IPS-15b (cell line): Measurements from ENCODE around the gene THSD4.
"Not testable (repeated sequence)": the region's sequence is repeated elsewhere in the genome, so short reads cannot be mapped to it uniquely, and the experiment has no call there.

Experiments
- H3K27me3 ChIP-seq: one replicate; pipeline ENCODE4 v1.6.1; 2013; ENCODE audit warnings: low read length; ENCODE audit not compliant: control insufficient read depth, insufficient read depth
- H3K36me3 ChIP-seq: one replicate; pipeline ENCODE4 v1.6.1; 2013; ENCODE audit warnings: low read length; ENCODE audit not compliant: control insufficient read depth, insufficient read depth
- H3K4me1 ChIP-seq: one replicate; pipeline ENCODE4 v1.6.1; 2013; ENCODE audit warnings: mild to moderate bottlenecking, low read length; ENCODE audit not compliant: control insufficient read depth, insufficient read depth
- H3K4me3 ChIP-seq: one replicate; pipeline ENCODE4 v1.5.1; 2013; ENCODE audit warnings: low read depth, low read length
- H3K9ac ChIP-seq: one replicate; pipeline ENCODE4 v1.6.1; 2013; ENCODE audit warnings: low read depth, mild to moderate bottlenecking, low read length
- H3K9me3 ChIP-seq: one replicate; pipeline ENCODE4 v1.6.1; 2013; ENCODE audit warnings: mild to moderate bottlenecking, low read length; ENCODE audit not compliant: control insufficient read depth, insufficient read depth

Gene THSD4

DNA sequence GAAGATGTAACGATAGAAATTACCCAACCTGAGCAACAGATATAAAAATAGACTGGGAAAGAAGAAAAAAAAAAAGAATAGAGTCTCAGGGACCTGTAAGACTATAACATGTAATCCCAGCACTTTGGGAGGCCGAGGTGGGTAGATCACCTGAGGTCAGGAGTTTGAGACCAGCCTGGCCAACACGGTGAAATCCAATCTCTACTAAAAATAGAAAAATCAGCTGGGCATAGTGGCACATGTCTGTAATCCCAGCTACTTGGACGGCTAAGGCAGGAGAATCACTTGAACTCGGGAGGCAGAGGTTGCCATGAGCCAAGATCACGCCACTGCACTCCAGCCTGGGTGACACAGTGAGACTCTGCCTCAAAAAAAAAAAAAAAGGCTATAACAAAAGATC is 12.9 kb downstream of the THSD4 start:
- H3K4me3 ChIP-seq, H3K9me3 ChIP-seq, H3K27me3 ChIP-seq, H3K4me1 ChIP-seq, H3K9ac ChIP-seq, H3K36me3 ChIP-seq: not testable (repeated sequence)

DNA sequence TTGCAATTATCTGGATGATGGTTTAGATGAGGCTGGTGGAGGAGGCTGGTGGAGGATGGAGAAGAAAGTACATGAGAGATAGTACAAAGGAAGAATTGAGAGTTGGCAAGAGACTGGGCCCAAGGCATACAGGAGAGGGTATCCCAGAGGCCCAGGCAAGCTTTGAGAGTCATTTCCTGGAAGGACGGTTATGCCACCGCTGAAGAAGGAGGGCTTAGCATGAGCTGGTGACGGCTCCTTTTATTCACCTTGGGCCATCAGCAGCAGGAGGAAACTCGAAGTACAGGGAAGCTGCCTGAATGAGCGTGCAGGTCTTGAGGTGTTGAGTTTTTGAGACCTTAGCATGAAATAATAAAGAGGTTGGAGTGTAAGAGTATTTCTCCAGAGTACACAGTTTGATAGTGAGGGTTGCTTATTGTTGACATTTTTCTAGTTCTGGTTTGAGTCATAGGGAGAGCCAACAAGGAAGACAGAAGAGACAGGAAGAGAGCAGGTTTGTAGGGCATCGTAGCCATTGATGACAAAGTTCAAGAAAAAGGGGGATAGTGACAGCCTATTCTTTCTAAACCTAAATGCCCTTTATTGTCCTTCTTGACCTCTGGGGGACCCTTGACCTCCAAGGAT is 13.8 kb downstream of the THSD4 start:
- no peaks in the 10 kb centered on the region for H3K4me1 ChIP-seq
- H3K36me3 ChIP-seq = no peaks in the 10 kb centered on the region
- H3K9ac ChIP-seq = no peak overlapping the region
- H3K9me3 ChIP-seq = no peaks in the 10 kb centered on the region
- H3K27me3 ChIP-seq = no peaks in the 10 kb centered on the region
- H3K4me3 ChIP-seq = no peak overlapping the region

DNA sequence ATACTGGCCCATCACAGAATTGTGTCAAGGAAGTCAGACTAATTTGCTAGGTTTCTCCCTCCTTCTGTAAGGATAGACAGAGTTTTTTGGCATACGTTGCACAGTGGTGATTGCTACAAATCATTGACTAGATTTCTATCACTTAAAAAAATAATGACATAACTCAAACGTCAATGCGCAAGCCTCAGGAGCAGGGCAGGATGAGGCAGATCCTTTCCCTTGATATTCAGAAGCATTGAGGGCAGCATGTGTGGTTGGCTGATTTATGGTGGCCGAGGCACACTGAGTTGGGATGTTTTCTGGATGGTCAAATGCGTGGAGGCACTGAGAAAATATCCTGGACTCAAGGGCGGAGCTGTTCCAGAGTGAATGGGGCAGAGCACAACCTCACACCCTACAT is 14.4 kb downstream of the THSD4 start:
- H3K4me1 ChIP-seq = no peaks in the 10 kb centered on the region
- H3K9me3 ChIP-seq = no peaks in the 10 kb centered on the region
- H3K4me3 ChIP-seq = no peak overlapping the region
- no peaks in the 10 kb centered on the region for H3K36me3 ChIP-seq
- H3K27me3 ChIP-seq = no peaks in the 10 kb centered on the region
- no peak overlapping the region for H3K9ac ChIP-seq

- Histone ChIP-seq H3K9me3 (no peaks in the 10 kb centered on the region), H3K4me3 (no peak overlapping the region), H3K9ac (no peak overlapping the region), H3K27me3 (no peaks in the 10 kb centered on the region), H3K36me3 (no peaks in the 10 kb centered on the region), H3K4me1 (no peaks in the 10 kb centered on the region)
These were observed 16.5 kb downstream of the THSD4 start for GRCh38 chr15:71131601-71132362.

DNA sequence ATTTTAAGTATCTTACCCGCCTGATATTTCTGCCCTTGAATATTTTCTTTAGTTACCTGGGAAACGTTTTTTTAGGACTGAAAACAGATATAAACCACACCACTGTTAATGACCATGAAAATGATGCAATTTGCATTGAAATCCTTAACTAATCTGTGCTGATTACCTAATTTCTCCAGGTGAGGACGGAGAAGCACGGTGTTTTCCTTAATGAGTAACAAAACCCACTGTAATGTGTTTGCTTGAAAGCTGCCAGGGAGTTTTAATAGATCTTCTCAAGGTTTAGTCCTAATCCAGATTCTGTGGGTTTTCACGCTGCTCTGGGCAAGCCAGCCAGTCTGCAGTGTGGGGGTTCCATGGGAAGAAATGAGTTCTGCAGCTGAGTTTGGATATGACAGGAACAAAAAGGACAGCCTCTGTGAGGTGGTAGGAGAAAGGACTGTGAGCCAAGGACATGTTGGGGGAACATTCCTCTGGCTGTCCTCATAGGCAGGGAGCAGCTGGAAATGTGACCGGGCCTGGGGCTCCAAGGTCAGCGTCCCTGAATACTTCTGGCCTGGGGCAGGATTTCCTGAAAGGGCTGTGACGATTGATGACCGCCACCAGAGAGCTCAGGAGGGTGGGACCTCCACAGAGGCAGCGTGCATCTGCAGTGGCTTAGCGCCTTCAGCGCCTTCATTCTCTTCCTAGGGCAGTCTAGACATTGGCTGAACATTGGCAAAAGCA is 18.6 kb downstream of the THSD4 start:
- H3K9ac ChIP-seq = no peak overlapping the region
- H3K36me3 ChIP-seq = no peaks in the 10 kb centered on the region
- no peaks in the 10 kb centered on the region for H3K9me3 ChIP-seq
- H3K4me1 ChIP-seq = no peaks in the 10 kb centered on the region
- no peak overlapping the region for H3K4me3 ChIP-seq
- H3K27me3 ChIP-seq = no peaks in the 10 kb centered on the region

DNA sequence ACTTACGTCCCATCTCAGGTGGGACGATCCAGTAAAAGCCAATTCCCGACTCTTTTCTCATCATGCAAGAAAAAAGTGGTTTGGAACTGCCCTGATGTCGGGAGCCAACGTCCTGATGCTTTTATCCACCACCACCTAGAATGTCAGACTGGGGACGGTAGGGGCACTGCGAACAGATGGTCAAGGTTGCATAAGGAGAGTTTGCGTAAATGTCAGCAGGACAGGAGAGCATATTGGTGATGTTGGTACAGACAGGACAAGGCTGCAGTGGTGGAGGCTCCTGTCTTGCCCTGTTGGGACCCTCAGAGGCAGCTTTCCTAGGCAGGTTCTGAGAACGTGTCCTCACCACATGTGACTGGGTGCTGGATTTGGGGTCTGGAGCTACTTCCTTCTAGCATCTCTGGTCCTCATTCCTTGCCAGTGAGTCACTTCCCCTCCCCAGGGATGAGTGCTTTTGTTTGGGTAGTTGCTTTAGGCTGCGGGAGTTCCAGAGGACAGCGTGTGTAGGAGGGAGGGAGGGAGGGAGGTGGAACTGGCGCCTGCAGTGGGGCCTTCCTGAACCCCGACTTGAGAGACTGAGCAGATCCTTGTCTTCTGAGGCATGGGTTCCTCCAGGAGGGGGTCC is 21.0 kb downstream of the THSD4 start:
- Histone ChIP-seq H3K27me3 (no peaks in the 10 kb centered on the region), H3K9me3 (no peaks in the 10 kb centered on the region), H3K9ac (no peak overlapping the region), H3K4me3 (no peak overlapping the region), H3K36me3 (no peaks in the 10 kb centered on the region), H3K4me1 (no peaks in the 10 kb centered on the region)

- no peaks in the 10 kb centered on the region for H3K27me3 ChIP-seq
- H3K36me3 ChIP-seq = no peaks in the 10 kb centered on the region
- H3K9me3 ChIP-seq = no peaks in the 10 kb centered on the region
- H3K4me1 ChIP-seq = no peaks in the 10 kb centered on the region
- H3K4me3 ChIP-seq = no peak overlapping the region
- no peak overlapping the region for H3K9ac ChIP-seq
These were observed 21.7 kb downstream of the THSD4 start for GRCh38 chr15:71136793-71137518.

GRCh38 chr15:71138473-71138872 is 23.2 kb downstream of the THSD4 start:
- Histone ChIP-seq H3K27me3 (no peaks in the 10 kb centered on the region), H3K9ac (no peak overlapping the region), H3K4me3 (no peak overlapping the region), H3K36me3 (no peaks in the 10 kb centered on the region), H3K9me3 (no peaks in the 10 kb centered on the region), H3K4me1 (no peaks in the 10 kb centered on the region)

GRCh38 chr15:71139241-71139640 is 24.0 kb downstream of the THSD4 start:
- Histone ChIP-seq H3K9me3 (no peaks in the 10 kb centered on the region), H3K4me1 (no peaks in the 10 kb centered on the region), H3K27me3 (no peaks in the 10 kb centered on the region), H3K9ac (no peak overlapping the region), H3K4me3 (no peak overlapping the region), H3K36me3 (no peaks in the 10 kb centered on the region)

DNA sequence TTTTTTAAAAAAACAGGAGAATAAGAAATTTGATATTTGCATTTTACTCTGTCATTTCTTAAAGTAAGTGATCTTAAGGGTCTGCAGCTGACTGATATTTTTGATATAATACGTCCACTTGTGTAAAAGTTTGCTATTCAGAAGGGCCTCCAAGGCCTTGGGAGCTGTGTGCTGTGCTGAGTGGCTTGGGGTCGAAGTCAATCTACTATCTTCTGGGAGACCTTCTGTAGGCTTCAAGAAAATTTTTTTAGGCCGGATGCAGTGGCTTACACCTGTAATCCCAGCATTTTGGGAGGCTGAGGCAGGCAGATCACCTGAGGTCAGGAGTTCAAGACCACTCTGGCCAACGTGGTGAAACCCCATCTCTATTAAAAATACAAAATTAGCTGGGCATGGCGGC is 26.3 kb downstream of the THSD4 start:
- no peaks in the 10 kb centered on the region for H3K36me3 ChIP-seq
- H3K4me3 ChIP-seq = no peak overlapping the region
- H3K27me3 ChIP-seq = no peaks in the 10 kb centered on the region
- H3K9me3 ChIP-seq = no peaks in the 10 kb centered on the region
- H3K9ac ChIP-seq = no peak overlapping the region
- H3K4me1 ChIP-seq = no peaks in the 10 kb centered on the region

GRCh38 chr15:71142780-71143179 is 27.5 kb downstream of the THSD4 start:
- Histone ChIP-seq H3K9me3 (no peaks in the 10 kb centered on the region), H3K4me3 (no peak overlapping the region), H3K9ac (no peak overlapping the region), H3K36me3 (no peaks in the 10 kb centered on the region), H3K27me3 (no peaks in the 10 kb centered on the region), H3K4me1 (no peaks in the 10 kb centered on the region)
